NCI-H748 treated with DMSO at 0.1 percent for 48 hours (cell line): ENCODE measurements around the gene KHSRP.
"Not testable (repeated sequence)": the region's sequence is repeated elsewhere in the genome, so short reads cannot be mapped to it uniquely, and the experiment has no call there.

Experiments
- DNase-seq: peaks from one replicate; lab custom pipeline; 2025; lab: John Stamatoyannopoulos, UW

Gene KHSRP

GRCh38 chr19:6451583-6452222 is 27.1 kb upstream of the KHSRP start:
- DNase-seq, result no peak

GRCh38 chr19:6450166-6450565 is 25.6 kb upstream of the KHSRP start:
- no peak for DNase-seq

GRCh38 chr19:6448045-6448444 is 23.4 kb upstream of the KHSRP start:
- DNase-seq, result no peak

GRCh38 chr19:6446452-6446851 is 21.8 kb upstream of the KHSRP start:
- no peak for DNase-seq

GRCh38 chr19:6443986-6444385 is 19.4 kb upstream of the KHSRP start:
- no peak for DNase-seq

GRCh38 chr19:6442087-6442688 is 17.6 kb upstream of the KHSRP start:
- no peak for DNase-seq

GRCh38 chr19:6440905-6441304 is 16.3 kb upstream of the KHSRP start:
- no peak for DNase-seq

- no peak for DNase-seq
These were observed 15.1 kb upstream of the KHSRP start for GRCh38 chr19:6439743-6440142.

- no peak for DNase-seq
These were observed 9.1 kb upstream of the KHSRP start, which contains the start of gene SLC25A41 for GRCh38 chr19:6433663-6434062. Gene SLC25A41, minus strand, starts transcription at chr19:6433763. Its CDS starts 70 bp downstream, at chr19:6433693.

GRCh38 chr19:6433165-6433564 is 8.6 kb upstream of the KHSRP start:
- DNase-seq, result no peak

- no peak for DNase-seq
These were observed 7.3 kb upstream of the KHSRP start for GRCh38 chr19:6431891-6432290.

GRCh38 chr19:6429419-6430221 is 5.0 kb upstream of the KHSRP start:
- DNase-seq, result no peak

GRCh38 chr19:6428692-6429418 is 4.2 kb upstream of the KHSRP start:
- not testable (repeated sequence) for DNase-seq

- no peak for DNase-seq
These were observed 2.5 kb upstream of the KHSRP start for GRCh38 chr19:6427131-6427530.

GRCh38 chr19:6425732-6426620 is 1.4 kb upstream of the KHSRP start:
- no peak for DNase-seq

- DNase-seq, result peak; percentile 99
These were observed 524 bp upstream of the KHSRP start for GRCh38 chr19:6424939-6425731.

GRCh38 chr19:6423499-6424194 is 964 bp downstream of the KHSRP start:
- no peak for DNase-seq

GRCh38 chr19:6421075-6422014 is 3.3 kb downstream of the KHSRP start:
- no peak for DNase-seq

- DNase-seq, result no peak
These were observed 6.1 kb downstream of the KHSRP start for GRCh38 chr19:6418562-6418932.
